Stimulated activated memory B cell treated with anti-CD40 and anti-IgM and Interleukin-4, amounts not matched to agents 10 μg/mL and 1 μg/mL and 100 μg/mL, for 72 hours (primary cell): ENCODE results near the gene GNAL.
A peak's percentile ranks its signal among the peaks of the same experiment; 100 is the strongest.

Source experiments
- ATAC-seq: fragments of 150-1000 bp; cut with Tn5 transposase; 2 replicates; pipeline ENCODE4 v1.10.0; 2021
- H3K27ac Mint-ChIP-seq: one replicate; pipeline ENCODE4 v1.8.0; 2022; ENCODE audit warnings: mild to moderate bottlenecking, mixed read lengths
- H3K27me3 Mint-ChIP-seq: one replicate; pipeline ENCODE4 v1.8.0; 2022; ENCODE audit warnings: mixed read lengths
- H3K36me3 Mint-ChIP-seq: one replicate; pipeline ENCODE4 v1.8.0; 2022; ENCODE audit warnings: mixed read lengths
- H3K4me1 Mint-ChIP-seq: one replicate; pipeline ENCODE4 v1.8.0; 2022; ENCODE audit warnings: mixed read lengths
- H3K4me3 Mint-ChIP-seq: one replicate; pipeline ENCODE4 v1.8.0; 2022; ENCODE audit warnings: mild to moderate bottlenecking, moderate library complexity, mixed read lengths
- H3K9me3 Mint-ChIP-seq: one replicate; pipeline ENCODE4 v1.8.0; 2022; ENCODE audit warnings: mixed read lengths

GNAL gene

DNA sequence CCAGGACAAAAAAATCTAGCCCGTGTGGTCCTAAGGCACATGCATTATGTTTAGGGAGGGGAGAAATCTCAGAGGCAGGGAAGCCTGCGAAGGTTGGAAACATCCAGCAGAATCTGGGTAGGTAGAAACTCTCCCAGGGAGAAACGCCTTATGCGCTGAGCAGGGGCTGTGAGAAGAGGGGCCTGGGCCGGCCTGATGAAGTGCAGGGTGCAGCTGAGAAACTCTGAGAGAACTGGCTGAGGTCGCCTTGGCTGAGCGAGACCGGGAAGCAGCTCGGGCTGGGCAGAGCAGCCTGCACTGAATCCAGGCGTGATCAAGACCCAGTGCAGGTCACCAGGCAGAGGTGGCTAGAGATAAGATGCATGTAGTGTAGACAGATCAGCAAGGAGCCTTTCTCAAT lies 177.3 kb downstream of the GNAL start:
- H3K4me1 Mint-ChIP-seq, result peaks cover 3% of the 10 kb centered on the region
- H3K27ac Mint-ChIP-seq, result no peak overlapping the region
- H3K9me3 Mint-ChIP-seq, result no peaks in the 10 kb centered on the region
- H3K36me3 Mint-ChIP-seq, result no peaks in the 10 kb centered on the region
- no peak for ATAC-seq
- H3K4me3 Mint-ChIP-seq, result no peak overlapping the region
- peaks cover 32% of the 10 kb centered on the region for H3K27me3 Mint-ChIP-seq

DNA sequence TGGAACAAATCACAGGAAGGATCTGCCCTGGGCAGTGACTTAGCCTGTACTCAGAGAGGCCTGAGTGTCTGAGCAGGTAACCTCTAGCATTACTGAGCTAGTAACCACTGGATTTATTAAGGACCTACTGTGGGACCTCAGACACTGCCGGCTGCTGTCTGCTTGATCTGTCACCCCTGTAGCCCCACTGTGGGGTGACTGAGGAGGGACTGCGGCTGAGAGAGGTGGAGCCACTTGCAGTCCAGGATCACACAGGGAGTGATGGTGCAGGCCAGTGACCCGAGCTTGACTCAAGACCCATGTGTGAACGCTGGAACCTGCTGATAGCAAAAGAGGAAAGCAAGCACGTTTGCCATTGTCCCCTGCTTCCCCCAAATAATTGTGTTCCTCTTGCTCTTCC lies 177.7 kb downstream of the GNAL start:
- peaks cover 36% of the 10 kb centered on the region for H3K27me3 Mint-ChIP-seq
- no peak overlapping the region for H3K4me3 Mint-ChIP-seq
- no peaks in the 10 kb centered on the region for H3K36me3 Mint-ChIP-seq
- peaks cover 6% of the 10 kb centered on the region for H3K4me1 Mint-ChIP-seq
- H3K27ac Mint-ChIP-seq, result no peak overlapping the region
- no peaks in the 10 kb centered on the region for H3K9me3 Mint-ChIP-seq
- no peak for ATAC-seq

DNA sequence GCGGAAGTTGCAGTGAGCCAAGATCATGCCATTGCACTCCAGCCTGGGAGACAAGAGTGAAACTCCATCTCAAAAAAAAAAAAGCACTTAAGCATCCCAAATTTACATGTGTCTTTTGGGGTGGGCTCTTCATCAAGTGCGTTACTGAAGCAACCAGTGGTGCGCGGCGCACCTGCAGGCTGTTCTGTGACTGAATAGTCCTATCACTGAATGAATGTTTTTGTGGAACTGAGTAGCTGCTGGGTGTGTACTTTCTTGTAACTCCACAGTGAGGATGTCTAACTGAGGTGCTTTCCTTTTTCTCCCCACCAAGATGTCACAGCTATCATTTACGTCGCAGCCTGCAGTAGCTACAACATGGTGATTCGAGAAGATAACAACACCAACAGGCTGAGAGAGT lies 179.2 kb downstream of the GNAL start:
- peak; percentile 55 for ATAC-seq
- H3K27ac Mint-ChIP-seq, result no peak overlapping the region
- peaks cover 38% of the 10 kb centered on the region for H3K27me3 Mint-ChIP-seq
- no peaks in the 10 kb centered on the region for H3K36me3 Mint-ChIP-seq
- no peak overlapping the region for H3K4me3 Mint-ChIP-seq
- peaks cover 6% of the 10 kb centered on the region for H3K4me1 Mint-ChIP-seq
- no peaks in the 10 kb centered on the region for H3K9me3 Mint-ChIP-seq

DNA sequence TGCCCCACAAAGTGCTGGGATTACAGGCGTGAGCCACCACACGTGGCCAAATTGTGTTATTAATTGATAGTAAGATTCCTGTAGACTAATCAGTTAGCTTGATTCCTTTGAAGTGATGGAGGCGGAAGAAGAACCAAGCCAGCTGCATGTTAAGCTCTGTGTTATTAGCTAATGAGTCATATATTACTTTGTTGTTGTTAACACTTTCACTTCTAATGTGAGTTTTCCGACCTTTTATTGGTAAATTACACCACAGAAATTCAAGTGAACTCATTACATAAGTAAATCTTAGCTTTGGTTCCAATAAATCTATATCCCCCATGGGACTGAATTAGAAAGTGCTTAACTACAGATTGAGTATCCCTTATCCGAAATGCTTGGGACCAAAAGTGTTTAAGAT lies 182.4 kb downstream of the GNAL start:
- Mint-ChIP-seq H3K4me3 (peak overlapping the region; percentile 39), H3K9me3 (peaks cover 2% of the 10 kb centered on the region), H3K4me1 (peaks cover 6% of the 10 kb centered on the region), H3K27ac (no peak overlapping the region), H3K27me3 (peaks cover 32% of the 10 kb centered on the region), H3K36me3 (peaks cover 7% of the 10 kb centered on the region)
- ATAC-seq, result peak; percentile 62

DNA sequence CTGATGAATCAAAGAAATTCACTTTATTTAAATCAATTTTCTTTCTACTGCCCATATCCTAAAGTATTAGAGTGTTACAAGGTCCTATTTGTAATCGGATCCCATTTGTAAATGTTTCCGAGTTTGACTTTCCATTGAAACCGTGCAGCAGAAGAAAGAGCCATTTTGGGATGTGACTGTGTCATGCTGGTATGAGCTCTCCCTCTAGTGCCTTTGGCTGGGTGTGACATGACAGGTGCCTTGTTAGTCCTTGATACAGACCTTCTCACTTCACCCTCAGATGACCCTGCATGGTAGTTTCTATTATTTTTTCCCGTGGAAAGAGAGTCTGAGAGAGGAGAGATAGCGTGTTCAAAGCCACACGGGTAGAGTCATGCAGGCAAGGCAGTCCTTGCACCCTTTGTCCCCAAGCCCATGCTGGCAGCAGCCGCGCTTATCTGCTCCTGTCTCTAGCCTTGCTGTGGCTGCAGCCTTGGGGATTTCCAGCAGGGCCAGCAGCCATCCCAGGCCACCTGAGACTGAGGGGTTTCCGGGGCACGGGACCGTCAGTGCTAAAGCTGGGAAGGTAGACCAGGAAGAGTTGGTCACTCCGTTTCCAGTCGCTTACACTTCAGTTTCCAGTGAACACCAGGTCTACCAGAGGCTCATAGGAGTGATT lies 183.5 kb downstream of the GNAL start:
- no peak overlapping the region for H3K4me3 Mint-ChIP-seq
- H3K27me3 Mint-ChIP-seq, result peaks cover 24% of the 10 kb centered on the region
- H3K36me3 Mint-ChIP-seq, result peaks cover 7% of the 10 kb centered on the region
- peaks cover 6% of the 10 kb centered on the region for H3K4me1 Mint-ChIP-seq
- ATAC-seq, result no peak
- H3K27ac Mint-ChIP-seq, result no peak overlapping the region
- peaks cover 2% of the 10 kb centered on the region for H3K9me3 Mint-ChIP-seq

DNA sequence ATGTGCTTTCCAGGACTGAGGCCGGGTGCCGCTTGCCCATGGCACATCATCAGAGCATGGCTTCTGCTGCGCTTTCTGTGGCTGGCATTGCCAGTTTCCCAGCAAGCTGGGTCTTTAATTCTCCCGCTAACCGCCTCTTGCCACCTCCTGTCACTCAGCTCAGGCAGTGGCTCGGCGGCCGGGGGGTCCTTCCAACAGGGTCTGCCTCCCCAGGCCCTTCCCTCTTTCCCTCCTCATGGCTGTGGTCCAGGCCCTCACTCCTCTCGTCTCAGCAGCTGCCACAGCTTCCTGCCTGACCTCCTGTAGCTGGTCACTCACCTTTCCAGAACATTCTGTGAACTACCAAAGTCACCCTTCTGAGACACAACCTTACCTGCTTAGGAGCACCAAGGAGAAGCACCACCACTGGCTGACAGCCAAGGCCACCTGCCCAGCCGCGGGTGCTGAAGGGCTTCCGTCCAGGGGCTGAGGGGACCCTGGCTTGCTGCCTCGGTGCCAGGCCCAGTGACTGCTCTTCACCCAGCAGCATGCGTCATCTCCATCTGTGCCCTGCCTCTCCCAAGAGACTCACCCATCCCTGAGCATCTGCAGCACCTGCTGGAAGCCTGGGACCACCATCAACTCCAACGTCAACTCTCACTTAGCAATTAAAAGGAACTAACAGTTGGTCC lies 184.7 kb downstream of the GNAL start:
- Mint-ChIP-seq H3K36me3 (peaks cover 7% of the 10 kb centered on the region), H3K27me3 (peaks cover 19% of the 10 kb centered on the region), H3K4me1 (peaks cover 6% of the 10 kb centered on the region), H3K4me3 (no peak overlapping the region), H3K9me3 (peaks cover 2% of the 10 kb centered on the region), H3K27ac (no peak overlapping the region)
- no peak for ATAC-seq

DNA sequence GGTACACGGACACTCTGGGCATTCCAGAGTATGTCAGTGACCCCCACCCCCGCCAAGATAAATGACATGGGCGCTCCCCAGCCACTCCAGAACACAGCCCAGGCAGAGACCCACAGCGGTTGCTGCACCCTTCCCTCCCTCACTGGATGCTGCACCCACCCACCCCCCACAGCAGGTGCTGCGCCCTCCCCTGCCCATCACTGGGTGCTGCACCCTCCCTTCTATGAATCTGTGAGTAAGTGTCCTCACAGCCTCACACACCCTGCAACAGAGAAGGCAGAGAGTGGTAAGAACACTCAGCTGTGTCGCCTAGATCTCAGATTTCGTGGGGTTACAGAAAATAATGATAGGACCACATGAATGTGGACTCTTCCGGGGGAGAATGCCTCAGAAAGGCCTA lies 185.6 kb downstream of the GNAL start:
- H3K9me3 Mint-ChIP-seq, result peaks cover 2% of the 10 kb centered on the region
- H3K36me3 Mint-ChIP-seq, result peaks cover 7% of the 10 kb centered on the region
- peaks cover 11% of the 10 kb centered on the region for H3K27me3 Mint-ChIP-seq
- H3K4me1 Mint-ChIP-seq, result peaks cover 6% of the 10 kb centered on the region
- no peak overlapping the region for H3K4me3 Mint-ChIP-seq
- H3K27ac Mint-ChIP-seq, result no peak overlapping the region
- no peak for ATAC-seq

DNA sequence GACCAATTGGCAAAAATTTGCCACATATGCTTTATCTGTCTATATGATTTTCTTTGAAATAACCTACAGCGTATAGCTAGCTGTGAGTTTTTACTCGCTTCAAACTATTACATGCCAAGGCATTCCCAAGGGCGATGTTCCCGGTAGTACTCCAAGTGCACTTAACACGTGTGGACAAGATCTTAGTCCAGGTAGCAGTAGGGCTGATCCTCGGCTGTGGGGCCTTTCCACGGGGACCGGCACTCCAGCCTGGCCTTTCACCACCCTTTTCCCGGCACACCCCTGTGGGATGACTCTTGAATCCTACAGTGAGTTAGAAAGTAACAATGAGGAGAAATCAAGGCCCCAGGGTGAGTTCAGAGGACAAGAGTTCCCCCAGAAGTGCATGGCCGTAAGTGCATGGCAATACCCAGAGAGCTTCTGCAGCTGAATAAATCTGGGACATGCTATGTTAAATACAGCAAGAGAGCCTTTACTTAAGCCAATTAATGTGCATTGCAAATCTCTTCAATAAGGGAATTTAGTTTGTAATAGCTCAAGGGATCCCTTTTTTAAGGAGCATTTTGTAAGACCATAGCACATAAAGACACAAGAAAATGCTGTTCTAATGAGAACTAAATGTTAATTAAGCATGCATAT lies 188.6 kb downstream of the GNAL start:
- Mint-ChIP-seq H3K9me3 (peaks cover 2% of the 10 kb centered on the region), H3K27me3 (no peaks in the 10 kb centered on the region), H3K36me3 (peaks cover 17% of the 10 kb centered on the region), H3K4me1 (peaks cover 9% of the 10 kb centered on the region), H3K27ac (no peak overlapping the region), H3K4me3 (no peak overlapping the region)
- ATAC-seq, result no peak

DNA sequence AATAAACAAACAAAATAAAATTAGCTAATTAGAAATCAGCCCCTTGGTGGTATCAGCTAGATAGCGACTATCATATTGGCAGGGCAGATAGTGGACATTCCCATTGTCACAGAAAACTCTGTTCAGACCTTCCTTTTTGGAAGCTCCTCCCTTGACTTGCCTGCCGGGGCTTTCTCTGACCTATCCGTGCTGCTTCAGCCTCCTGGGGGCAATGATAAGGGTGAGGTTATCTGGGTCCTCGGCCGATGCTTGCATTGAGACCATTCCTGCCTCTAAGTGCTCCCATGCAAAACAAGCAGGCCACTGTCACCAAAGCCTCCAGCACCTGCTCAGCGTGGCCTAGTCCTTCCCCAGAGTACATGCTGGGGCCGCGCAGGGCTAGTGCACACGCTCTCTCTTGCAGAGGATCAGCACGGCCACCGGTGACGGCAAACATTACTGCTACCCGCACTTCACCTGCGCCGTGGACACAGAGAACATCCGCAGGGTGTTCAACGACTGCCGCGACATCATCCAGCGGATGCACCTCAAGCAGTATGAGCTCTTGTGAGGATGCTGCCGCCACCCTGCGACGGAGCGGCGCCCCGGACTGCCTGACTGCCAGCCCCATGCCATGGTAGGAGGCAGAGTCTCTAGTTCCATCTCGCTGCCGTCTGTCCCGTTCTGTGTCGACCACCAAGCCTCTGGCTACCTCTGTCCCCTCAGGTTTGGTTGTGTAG lies 191.7 kb downstream of the GNAL start:
- Mint-ChIP-seq H3K4me1 (peaks cover 36% of the 10 kb centered on the region), H3K27me3 (no peaks in the 10 kb centered on the region), H3K9me3 (no peaks in the 10 kb centered on the region), H3K27ac (peak overlapping the region; percentile 30), H3K36me3 (peaks cover 28% of the 10 kb centered on the region), H3K4me3 (no peak overlapping the region)
- ATAC-seq, result no peak

DNA sequence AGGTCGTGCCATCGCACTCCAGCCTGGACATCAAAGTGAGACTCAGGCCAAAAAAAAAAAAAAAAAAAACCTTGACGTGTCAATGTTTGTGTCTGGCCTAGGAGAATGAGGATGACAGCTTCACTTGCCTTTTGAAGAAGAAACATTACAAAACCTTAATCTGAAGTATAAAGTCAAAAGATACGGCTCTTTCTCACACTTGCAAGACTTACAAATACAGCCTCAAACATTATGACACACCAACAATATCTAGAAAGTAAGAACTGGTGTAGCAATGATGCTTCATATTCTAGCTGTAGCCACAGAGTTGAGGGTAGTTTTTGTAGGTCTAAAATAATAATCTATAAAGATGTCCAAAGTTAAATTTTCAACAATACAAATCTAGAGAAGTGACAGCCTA lies 193.6 kb downstream of the GNAL start:
- Mint-ChIP-seq H3K9me3 (no peaks in the 10 kb centered on the region), H3K4me3 (no peak overlapping the region), H3K27ac (peak overlapping the region; percentile 71), H3K27me3 (no peaks in the 10 kb centered on the region), H3K4me1 (peaks cover 36% of the 10 kb centered on the region), H3K36me3 (peaks cover 38% of the 10 kb centered on the region)
- no peak for ATAC-seq

DNA sequence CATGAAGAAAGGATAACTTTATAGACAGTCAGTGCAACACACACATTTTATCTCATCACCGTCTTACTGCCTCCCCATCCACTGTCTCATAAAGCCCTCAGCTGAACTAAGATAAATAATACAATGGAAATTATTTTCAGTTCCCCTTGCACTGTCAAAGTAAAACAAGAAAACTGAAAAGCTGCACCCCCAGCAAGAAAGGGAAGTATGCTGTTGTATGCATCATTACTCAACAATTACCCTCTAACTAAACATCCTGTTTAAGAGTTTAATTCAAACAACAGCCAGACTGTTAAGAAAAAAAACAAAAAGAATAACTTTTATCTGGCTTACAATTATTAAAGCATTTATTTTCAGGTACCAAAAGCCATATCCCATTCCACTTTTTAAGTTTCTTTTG lies 194.1 kb downstream of the GNAL start:
- H3K4me1 Mint-ChIP-seq, result peaks cover 36% of the 10 kb centered on the region
- H3K36me3 Mint-ChIP-seq, result peaks cover 43% of the 10 kb centered on the region
- peak overlapping the region; percentile 71 for H3K27ac Mint-ChIP-seq
- no peak overlapping the region for H3K4me3 Mint-ChIP-seq
- H3K27me3 Mint-ChIP-seq, result no peaks in the 10 kb centered on the region
- H3K9me3 Mint-ChIP-seq, result no peaks in the 10 kb centered on the region
- ATAC-seq, result peak; percentile 96

DNA sequence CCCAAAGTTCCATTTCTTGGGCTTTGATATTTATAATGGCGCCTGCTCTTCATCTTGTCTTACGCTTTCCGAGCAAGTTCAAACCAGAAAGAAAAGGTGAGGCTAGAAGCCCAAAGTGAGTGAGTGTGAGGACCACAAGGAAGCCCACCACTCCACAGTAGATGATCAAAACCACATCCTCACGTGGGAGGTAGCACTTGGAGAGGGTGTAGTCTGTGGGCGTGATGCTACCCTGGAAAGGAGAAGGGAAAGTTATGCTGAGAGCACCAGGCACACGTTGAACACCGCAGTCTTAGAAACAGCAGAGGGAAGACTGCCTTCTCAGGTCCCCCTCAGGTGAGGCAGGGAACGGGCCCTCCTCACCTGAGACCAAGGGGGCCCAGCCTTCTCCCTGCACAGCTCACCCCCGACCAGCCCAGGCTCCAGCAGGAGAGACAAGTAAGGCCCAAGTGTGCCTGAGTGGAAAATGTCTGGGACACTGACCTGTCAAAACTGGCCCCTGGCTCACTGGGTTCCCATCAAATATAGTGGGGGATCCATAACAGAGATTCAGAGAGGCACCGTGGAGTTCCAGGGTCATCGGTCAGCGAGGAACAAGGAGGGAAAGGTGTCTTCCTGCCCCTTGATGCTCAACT lies 195.4 kb downstream of the GNAL start:
- no peaks in the 10 kb centered on the region for H3K27me3 Mint-ChIP-seq
- H3K4me3 Mint-ChIP-seq, result no peak overlapping the region
- H3K27ac Mint-ChIP-seq, result peak overlapping the region; percentile 71
- peak; percentile 9 for ATAC-seq
- H3K36me3 Mint-ChIP-seq, result peaks cover 44% of the 10 kb centered on the region
- no peaks in the 10 kb centered on the region for H3K9me3 Mint-ChIP-seq
- peaks cover 36% of the 10 kb centered on the region for H3K4me1 Mint-ChIP-seq

DNA sequence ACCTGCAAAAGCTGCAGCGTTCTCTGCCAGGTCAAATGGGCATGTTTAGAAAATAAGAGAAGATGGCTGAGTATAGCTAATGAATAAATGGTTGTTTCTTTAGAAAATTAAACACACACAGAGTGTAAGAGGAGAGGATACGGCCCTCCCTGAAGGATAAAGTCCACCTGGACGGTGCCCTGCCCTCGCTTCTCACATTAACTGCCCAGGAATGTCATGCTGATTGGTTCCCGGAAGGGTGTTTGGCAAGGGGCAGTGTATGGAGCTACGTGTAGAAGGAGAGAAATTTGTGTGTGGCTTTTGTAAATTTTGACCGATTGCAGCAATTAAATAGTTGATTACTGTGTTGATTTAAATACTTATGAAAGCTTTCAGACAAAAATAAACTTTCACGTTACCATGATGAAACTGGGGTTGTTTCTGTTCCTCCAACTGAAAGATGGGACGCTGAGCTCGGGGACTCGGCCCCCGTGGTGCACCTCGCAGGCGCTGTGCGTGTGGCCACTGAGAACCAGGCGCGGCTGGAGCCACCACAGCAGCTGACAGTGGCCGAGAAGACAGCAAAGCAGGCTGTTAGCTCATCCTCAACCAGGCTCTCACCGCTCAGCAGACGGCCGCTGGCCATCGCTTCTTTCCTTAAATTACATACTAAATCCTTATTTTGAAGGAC lies 196.3 kb downstream of the GNAL start:
- Mint-ChIP-seq H3K9me3 (no peaks in the 10 kb centered on the region), H3K4me3 (no peak overlapping the region), H3K27ac (peak overlapping the region; percentile 71), H3K36me3 (peaks cover 50% of the 10 kb centered on the region), H3K4me1 (peaks cover 36% of the 10 kb centered on the region), H3K27me3 (no peaks in the 10 kb centered on the region)
- no peak for ATAC-seq

DNA sequence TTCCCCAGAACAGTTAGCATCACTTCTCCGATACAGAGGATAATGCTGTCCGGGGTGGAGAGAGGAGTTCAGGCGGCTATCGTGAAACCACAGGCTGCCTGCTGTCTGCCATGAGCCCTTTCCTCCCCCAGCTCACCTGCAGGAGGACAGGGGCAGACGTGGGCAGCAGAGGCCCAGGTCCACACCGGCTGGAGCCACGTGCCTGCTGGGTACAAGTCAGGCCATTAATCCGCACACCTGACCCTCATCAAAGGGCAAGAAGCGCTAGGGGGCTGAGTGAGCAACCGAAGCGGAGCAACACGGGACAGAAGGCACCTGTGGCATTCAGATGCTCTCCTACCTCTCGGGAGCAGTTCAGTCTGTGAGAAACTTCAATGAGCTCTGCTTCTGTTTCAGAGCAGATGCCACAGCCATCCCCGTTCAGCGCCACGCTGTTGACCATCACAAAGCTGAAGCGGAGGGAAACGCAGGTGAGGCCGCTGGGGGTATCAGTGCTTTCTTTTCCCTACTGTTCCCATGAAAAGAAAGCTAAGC lies 197.6 kb downstream of the GNAL start:
- Mint-ChIP-seq H3K27me3 (no peaks in the 10 kb centered on the region), H3K4me1 (peaks cover 32% of the 10 kb centered on the region), H3K4me3 (no peak overlapping the region), H3K36me3 (peaks cover 45% of the 10 kb centered on the region), H3K9me3 (no peaks in the 10 kb centered on the region), H3K27ac (no peak overlapping the region)
- no peak for ATAC-seq
